Measurements from ENCODE around the gene NUP210L. TPM values are rescaled to one million over a fixed set of nuclear protein-coding genes. Genes with fewer than 3 reads are reported as not detected.

Gene NUP210L
- total and polyA plus RNA-seq, 2 experiments from 2014 or later: 0.10 TPM; not detected in 1

DNA sequence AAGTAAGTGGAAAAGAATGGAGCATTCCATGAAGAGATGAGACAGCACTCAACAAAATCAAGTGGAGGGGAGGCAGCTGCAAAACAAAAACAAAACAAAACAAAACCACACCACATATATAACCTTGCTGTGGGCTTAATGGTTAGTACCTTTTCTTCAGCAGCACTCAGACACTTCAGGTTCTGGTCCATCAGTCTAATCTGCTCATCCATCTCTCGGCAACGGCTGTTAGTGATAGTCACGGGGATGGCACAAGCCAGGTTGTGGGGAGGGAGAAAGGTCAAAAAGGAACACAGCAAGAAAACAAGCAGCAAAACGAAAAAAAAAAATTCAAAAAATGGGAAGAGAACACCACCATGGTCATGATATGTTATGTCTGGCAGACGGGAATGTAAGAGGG lies 17.0 kb upstream of the NUP210L start:
- H3K9me3 Mint-ChIP-seq: no peaks in the 10 kb centered on the region
- Histone ChIP-seq H3K27me3 (ENCODE audit: insufficient read depth) (no peaks in the 10 kb centered on the region), H3K4me3 (no peak overlapping the region), H3K36me3 (ENCODE audit: insufficient read depth) (peaks cover 60% of the 10 kb centered on the region), H3K4me2 (no peak overlapping the region), H3F3A (replicated peaks; ENCODE audit: low read depth) (peaks cover 26% of the 10 kb centered on the region), H3K9me2 (ENCODE audit: insufficient read depth) (no peaks in the 10 kb centered on the region), H2AFZ (no peak overlapping the region), H3K79me2 (replicated peaks; ENCODE audit: insufficient read depth) (peaks cover 91% of the 10 kb centered on the region), H3K4me1 (ENCODE audit: insufficient read depth) (no peaks in the 10 kb centered on the region), H4K20me1 (replicated peaks; ENCODE audit: insufficient read depth) (peaks cover 73% of the 10 kb centered on the region), H3K27ac (ENCODE audit: low read depth) (no peak overlapping the region)
- ATAC-seq (no peak), DNase-seq (ENCODE audit: low spot score) (no peak)
- TF ChIP-seq ZNF331 (CRISPR knock-in tag; IDR thresholded peaks at IDR 0.05; ENCODE audit: low read depth) (no peak), EZH2phosphoT487 (IDR thresholded peaks at IDR 0.05; ENCODE audit: unreplicated experiment) (no peak), NANOG (IDR thresholded peaks at IDR 0.05; ENCODE audit: borderline replicate concordance) (no peak), EZH2 (IDR thresholded peaks at IDR 0.05; ENCODE audit: low read depth, unreplicated experiment) (no peak), JUNB (IDR thresholded peaks at IDR 0.05; ENCODE audit: unreplicated experiment) (no peak), POLR2AphosphoS5 (IDR thresholded peaks at IDR 0.05; ENCODE audit: low read depth) (no peak), CREB1 (CRISPR knock-in tag; IDR thresholded peaks at IDR 0.05; ENCODE audit: low read depth) (no peak), ZNF114 (CRISPR knock-in tag; IDR thresholded peaks at IDR 0.05) (no peak), STAT1 (IDR thresholded peaks at IDR 0.05; ENCODE audit: unreplicated experiment) (no peak)
- TF ChIP-seq, protein P1, sequence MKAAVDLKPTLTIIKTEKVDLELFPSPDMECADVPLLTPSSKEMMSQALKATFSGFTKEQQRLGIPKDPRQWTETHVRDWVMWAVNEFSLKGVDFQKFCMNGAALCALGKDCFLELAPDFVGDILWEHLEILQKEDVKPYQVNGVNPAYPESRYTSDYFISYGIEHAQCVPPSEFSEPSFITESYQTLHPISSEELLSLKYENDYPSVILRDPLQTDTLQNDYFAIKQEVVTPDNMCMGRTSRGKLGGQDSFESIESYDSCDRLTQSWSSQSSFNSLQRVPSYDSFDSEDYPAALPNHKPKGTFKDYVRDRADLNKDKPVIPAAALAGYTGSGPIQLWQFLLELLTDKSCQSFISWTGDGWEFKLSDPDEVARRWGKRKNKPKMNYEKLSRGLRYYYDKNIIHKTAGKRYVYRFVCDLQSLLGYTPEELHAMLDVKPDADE (IDR thresholded peaks at IDR 0.05): no peak
- TF ChIP-seq, protein P2, sequence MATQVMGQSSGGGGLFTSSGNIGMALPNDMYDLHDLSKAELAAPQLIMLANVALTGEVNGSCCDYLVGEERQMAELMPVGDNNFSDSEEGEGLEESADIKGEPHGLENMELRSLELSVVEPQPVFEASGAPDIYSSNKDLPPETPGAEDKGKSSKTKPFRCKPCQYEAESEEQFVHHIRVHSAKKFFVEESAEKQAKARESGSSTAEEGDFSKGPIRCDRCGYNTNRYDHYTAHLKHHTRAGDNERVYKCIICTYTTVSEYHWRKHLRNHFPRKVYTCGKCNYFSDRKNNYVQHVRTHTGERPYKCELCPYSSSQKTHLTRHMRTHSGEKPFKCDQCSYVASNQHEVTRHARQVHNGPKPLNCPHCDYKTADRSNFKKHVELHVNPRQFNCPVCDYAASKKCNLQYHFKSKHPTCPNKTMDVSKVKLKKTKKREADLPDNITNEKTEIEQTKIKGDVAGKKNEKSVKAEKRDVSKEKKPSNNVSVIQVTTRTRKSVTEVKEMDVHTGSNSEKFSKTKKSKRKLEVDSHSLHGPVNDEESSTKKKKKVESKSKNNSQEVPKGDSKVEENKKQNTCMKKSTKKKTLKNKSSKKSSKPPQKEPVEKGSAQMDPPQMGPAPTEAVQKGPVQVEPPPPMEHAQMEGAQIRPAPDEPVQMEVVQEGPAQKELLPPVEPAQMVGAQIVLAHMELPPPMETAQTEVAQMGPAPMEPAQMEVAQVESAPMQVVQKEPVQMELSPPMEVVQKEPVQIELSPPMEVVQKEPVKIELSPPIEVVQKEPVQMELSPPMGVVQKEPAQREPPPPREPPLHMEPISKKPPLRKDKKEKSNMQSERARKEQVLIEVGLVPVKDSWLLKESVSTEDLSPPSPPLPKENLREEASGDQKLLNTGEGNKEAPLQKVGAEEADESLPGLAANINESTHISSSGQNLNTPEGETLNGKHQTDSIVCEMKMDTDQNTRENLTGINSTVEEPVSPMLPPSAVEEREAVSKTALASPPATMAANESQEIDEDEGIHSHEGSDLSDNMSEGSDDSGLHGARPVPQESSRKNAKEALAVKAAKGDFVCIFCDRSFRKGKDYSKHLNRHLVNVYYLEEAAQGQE (IDR thresholded peaks at IDR 0.05; ENCODE audit: unreplicated experiment): no peak
- no peaks in the 10 kb centered on the region; the same call in 2 of the 3 replicates for H3K4me1 Mint-ChIP-seq
- no peak overlapping the region for H3K27ac Mint-ChIP-seq
- H3K4me3 Mint-ChIP-seq: no peak overlapping the region
- peaks cover 85% of the 10 kb centered on the region for H3K36me3 Mint-ChIP-seq (ENCODE audit: low read depth)
- peaks cover 1% of the 10 kb centered on the region for H3K27me3 Mint-ChIP-seq (ENCODE audit: insufficient read depth, low read depth, poor library complexity)

- ATAC-seq: no peak
- Mint-ChIP-seq H3K27ac (no peak overlapping the region), H3K4me3 (no peak overlapping the region), H3K36me3 (ENCODE audit: low read depth) (peaks cover 87% of the 10 kb centered on the region), H3K9me3 (no peaks in the 10 kb centered on the region), H3K4me1 (no peaks in the 10 kb centered on the region), H3K27me3 (ENCODE audit: insufficient read depth, low read depth, poor library complexity) (no peaks in the 10 kb centered on the region)
- Histone ChIP-seq H3K79me2 (replicated peaks; ENCODE audit: insufficient read depth) (peaks cover 91% of the 10 kb centered on the region), H3K27me3 (ENCODE audit: insufficient read depth) (no peaks in the 10 kb centered on the region), H4K20me1 (replicated peaks; ENCODE audit: insufficient read depth) (peaks cover 69% of the 10 kb centered on the region), H3K9me2 (ENCODE audit: insufficient read depth) (no peaks in the 10 kb centered on the region), H3K36me3 (ENCODE audit: insufficient read depth) (peaks cover 67% of the 10 kb centered on the region), H3F3A (replicated peaks; ENCODE audit: low read depth) (peaks cover 28% of the 10 kb centered on the region), H3K27ac (ENCODE audit: low read depth) (no peak overlapping the region), H3K4me1 (ENCODE audit: insufficient read depth) (no peaks in the 10 kb centered on the region), H2AFZ (no peak overlapping the region), H3K4me2 (no peak overlapping the region), H3K4me3 (no peak overlapping the region)
- no peak for DNase-seq (ENCODE audit: low spot score)
- TF ChIP-seq JUNB (IDR thresholded peaks at IDR 0.05; ENCODE audit: unreplicated experiment): no peak
- TF ChIP-seq, protein P1 (IDR thresholded peaks at IDR 0.05): no peak
- no peak for TF ChIP-seq EZH2phosphoT487 (IDR thresholded peaks at IDR 0.05; ENCODE audit: unreplicated experiment)
- no peak for TF ChIP-seq CREB1 (CRISPR knock-in tag; IDR thresholded peaks at IDR 0.05; ENCODE audit: low read depth)
These were observed 16.3 kb upstream of the NUP210L start for GRCh38 chr1:154171223-154171583.
